Heart left ventricle (tissue), 16 donors: ENCODE measurements around the gene ZDHHC21. TPM values are rescaled to one million over a fixed set of nuclear protein-coding genes. Genes with fewer than 3 reads are reported as not detected.

Experiments used
- ATAC-seq, 4 donors: fragments of 200-7000 bp; cut with Tn5 transposase; one replicate each; pipeline ENCODE4 v1.9.1; 2020 to 2022; ENCODE audit warnings: moderate library complexity in 4 of 4, mild to moderate bottlenecking in 3 of 4, moderate number of reproducible peaks in 1 of 4
- DNase-seq, 5 donors: peaks; one replicate each; pipeline ENCODE4 v3.0.0-alpha.2; 2020
- H3K27ac ChIP-seq, 12 donors: fragments of 200-600 bp; sonication (generic) in 4 of 12; one replicate each; pipeline versions ENCODE4 v1.5.0 to v1.8.0; 2016 to 2022; ENCODE audit warnings: mild to moderate bottlenecking in 2 of 12
- H3K27me3 ChIP-seq, 9 donors: fragments of 200-600 bp; sonication (generic) in 2 of 9; one replicate each; pipeline versions ENCODE4 v1.5.1 to v1.8.0; 2016 to 2022; ENCODE audit warnings: mild to moderate bottlenecking in 3 of 9
- H3K36me3 ChIP-seq, 9 donors: fragments of 200-600 bp; sonication (generic) in 2 of 9; one replicate each; pipeline versions ENCODE4 v1.5.0 to v1.8.0; 2018 to 2022; ENCODE audit warnings: mild to moderate bottlenecking in 2 of 9
- H3K4me1 ChIP-seq, 12 donors: fragments of 200-600 bp; sonication (generic) in 4 of 12; one replicate each; pipeline versions ENCODE4 v1.5.0 to v1.8.0; 2016 to 2022; ENCODE audit warnings: mild to moderate bottlenecking in 3 of 12
- H3K4me3 ChIP-seq, 12 donors: fragments of 200-600 bp; sonication (generic) in 4 of 12; one replicate each; pipeline versions ENCODE4 v1.5.0 to v1.8.0; 2017 to 2022; ENCODE audit warnings: mild to moderate bottlenecking in 9 of 12, moderate library complexity in 4 of 12
- H3K9me3 ChIP-seq, 12 donors: fragments of 200-600 bp; sonication (generic) in 4 of 12; one replicate each; pipeline versions ENCODE4 v1.5.0 to v1.8.0; 2016 to 2022; ENCODE audit warnings: mild to moderate bottlenecking in 1 of 12
- CTCF ChIP-seq, 12 donors: fragments of 200-600 bp; sonication (generic) in 4 of 12; IDR thresholded peaks; one replicate each; pipeline versions ENCODE4 v1.5.0 to v1.8.0; 2018 to 2022; ENCODE audit warnings: antibody characterized with exemption in 12 of 12, mild to moderate bottlenecking in 5 of 12
- POLR2A ChIP-seq, 2 donors: fragments of 450-650 bp; IDR thresholded peaks; one replicate each; pipeline ENCODE4 v1.6.1; 2017; ENCODE audit warnings: antibody characterized with exemption in 2 of 2, mild to moderate bottlenecking in 2 of 2, moderate library complexity in 2 of 2
- WGBS, 4 donors: extraction: QIAGEN DNeasy Blood & Tissue Kit in 2 of 4; methylation state at CpG; one replicate each; pipeline versions ENCODE4 v1.1.5 to v1.1.7; 2013 to 2018; 5-methylcytosine and 5-hydroxymethylcytosine counted together
- intact Hi-C, 10 donors: fragments of 100-400 bp; cut with DNase I; formaldehyde crosslinking; loops; one replicate each; pipeline versions ENCODE4 v1.11.1 to v1.14.2; 2022
- polyA plus RNA-seq, 2 donors: library from polyadenylated mRNA; stranded (reverse); fragments of 200-250 nt; gene quantifications; one replicate each; pipeline ENCODE4 v1.2.3, GENCODE V29; 2013
- total RNA-seq, 9 donors: library from RNA; depleted of rRNA in 2 of 9; stranded (reverse); fragments of >200 nt in 2 of 9; fragmentation: NEBNext Ultra II Directional in 3 of 9; extraction: Animal tissue kit (Norgen Biotek cat#: 25700) in 3 of 9; gene quantifications; one replicate each; pipeline versions ENCODE4 v1.1.0 to v1.2.4, GENCODE V29; 2016 to 2023
- donor health status: ischemic (EF 13 %, LVEDD 7.1; RV severe dilation, severe dysfunction).
- donor health status: healthy with polysubstance abuse.
- donor health status: DM: no; HTN: yes; CAD: no.
- donor health status: DM: no; HTN: no; CAD: no.
- donor health status: ischemic (EF 25% LVEDD 6.9; RV normal size, moderate dysfunction).
- donor health status: ischemic (EF 25% LVEDD 5.7; RV mildly dilated, moderate dysfunction).
- donor health status: healthy.
- donor health status: DM: yes; HTN: yes; CAD: no.
- donor health status: ischemic (EF 35%, LVEDD 5.7; RV mildly dilated, moderate dysfunction).
- donor health status: nonischemic (EF 11% LVEDD 7.7; RV severe dilation, severe dysfunction).
- donor health status: DM: yes; HTN: yes; CAD: no.
- donor health status: PGD.
- donor health status: ischemic (EF 29% LVEDD 5.4; RV normal size, mild dysfunction).
- donor health status: nonischemic (EF 23%, LVEDD 6.1; RV moderate dilation, normal function).

The ZDHHC21 gene
- total and polyA plus RNA-seq, 11 donors: 3.5 to 9.3 (median 7.2) TPM

DNA sequence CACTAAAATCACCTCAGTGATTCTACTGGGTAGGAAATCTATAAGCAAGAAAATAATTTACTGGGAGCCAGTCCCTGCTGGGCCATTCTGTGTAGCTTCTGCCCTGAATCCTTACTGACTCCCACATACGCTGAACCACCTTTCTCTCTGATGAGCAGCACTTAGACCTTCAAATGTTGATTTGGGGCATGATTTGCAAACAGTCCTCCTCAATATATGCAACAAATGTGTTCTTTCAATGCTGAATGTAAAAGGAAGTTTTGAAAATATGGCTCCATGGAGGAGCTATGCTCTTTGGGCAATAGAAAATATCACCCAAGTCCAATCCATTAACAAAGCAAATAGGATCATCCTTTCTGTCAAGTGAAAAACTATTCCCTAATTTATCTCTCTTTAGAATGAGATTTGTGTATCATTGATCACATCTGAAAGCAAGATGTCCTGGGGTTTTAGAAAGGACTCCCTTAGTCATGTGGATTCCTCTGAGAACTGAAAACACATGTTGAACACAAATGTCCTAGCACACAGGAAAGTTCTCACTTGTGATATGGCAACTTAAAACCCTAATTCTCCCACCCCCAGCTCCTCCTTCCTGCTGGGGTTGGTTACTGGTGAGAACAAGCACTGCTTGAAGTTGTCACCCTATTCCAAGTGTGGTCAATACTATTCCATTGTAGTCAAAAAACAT lies 38.2 kb upstream of the ZDHHC21 start:
- no peak for TF ChIP-seq POLR2A (IDR thresholded peaks at IDR 0.05)
- no peak for TF ChIP-seq CTCF (IDR thresholded peaks at IDR 0.05)
- no peaks in the 10 kb centered on the region for H3K9me3 ChIP-seq
- H3K27me3 ChIP-seq: no peaks in the 10 kb centered on the region
- no peak for ATAC-seq
- no peak overlapping the region for H3K4me3 ChIP-seq
- DNase-seq: no peak
- no peaks in the 10 kb centered on the region for H3K4me1 ChIP-seq
- H3K36me3 ChIP-seq: peaks cover 0 to 10% (median 0%) of the 10 kb centered on the region in 9 donors
- intact Hi-C loops: no loop called here
- 96 to 100% (median 98%) methylated on average over 1 of the region's 1 CpG for WGBS, 4 donors
- no peak overlapping the region for H3K27ac ChIP-seq

DNA sequence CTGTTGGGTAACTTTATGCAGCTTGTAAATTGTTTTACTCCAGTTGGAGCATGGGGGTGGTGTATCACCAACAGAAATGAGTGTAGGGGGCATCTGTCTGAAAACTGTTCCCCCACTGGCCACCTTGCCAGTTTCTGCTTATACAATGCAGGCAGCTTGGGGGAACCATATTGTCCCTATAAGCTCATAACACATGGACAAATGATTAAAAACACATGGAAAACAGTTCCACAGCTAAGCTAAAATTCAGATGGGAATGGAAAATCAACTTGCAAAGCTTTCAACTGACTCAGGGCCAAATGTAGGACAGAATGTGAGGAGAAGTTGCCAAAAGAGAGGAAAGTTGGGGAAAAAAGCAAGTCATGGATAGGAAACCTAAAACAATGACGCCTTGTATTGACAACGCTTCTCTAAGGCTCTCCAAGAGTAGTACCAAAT lies 37.2 kb upstream of the ZDHHC21 start:
- no peak for TF ChIP-seq POLR2A (IDR thresholded peaks at IDR 0.05)
- TF ChIP-seq CTCF (IDR thresholded peaks at IDR 0.05): no peak
- ATAC-seq: no peak
- no peak overlapping the region for H3K27ac ChIP-seq
- 55 to 72% (median 69%) methylated on average over 2 of the region's 2 CpGs for WGBS, 4 donors
- intact Hi-C loops: no loop called here
- no peak for DNase-seq
- no peaks in the 10 kb centered on the region for H3K9me3 ChIP-seq
- no peaks in the 10 kb centered on the region for H3K27me3 ChIP-seq
- H3K4me3 ChIP-seq: no peak overlapping the region
- no peaks in the 10 kb centered on the region for H3K4me1 ChIP-seq
- H3K36me3 ChIP-seq: peaks cover 0 to 1% (median 0%) of the 10 kb centered on the region in 9 donors

GRCh38 chr9:14723301-14723700 lies 30.1 kb upstream of the ZDHHC21 start:
- 60 to 71% (median 67%) methylated on average over 4 of the region's 4 CpGs for WGBS, 4 donors
- Histone ChIP-seq H3K4me1 (no peaks in the 10 kb centered on the region), H3K9me3 (no peaks in the 10 kb centered on the region), H3K27ac (no peak overlapping the region), H3K27me3 (no peaks in the 10 kb centered on the region), H3K36me3 (no peaks in the 10 kb centered on the region), H3K4me3 (no peak overlapping the region)
- DNase-seq (no peak), ATAC-seq (no peak)
- intact Hi-C loops: no loop called here
- TF ChIP-seq POLR2A (IDR thresholded peaks at IDR 0.05) (no peak), CTCF (IDR thresholded peaks at IDR 0.05) (no peak)

GRCh38 chr9:14722391-14723035 lies 29.3 kb upstream of the ZDHHC21 start, which contains the start of gene CER1:
TSS of gene CER1 (minus strand) at chr9:14722733. CDS start at chr9:14722672, 61 bp downstream.
- Histone ChIP-seq H3K4me3 (no peak within 1 kb of the TSS), H3K4me1 (no peaks in the 10 kb centered on the region), H3K27me3 (no peaks in the 10 kb centered on the region), H3K9me3 (no peaks in the 10 kb centered on the region), H3K36me3 (no peaks in the 10 kb centered on the region), H3K27ac (no peak within 1 kb of the TSS)
- DNase-seq: no peak
- WGBS, 4 donors: 54 to 66% (median 61%) methylated on average over 7 of the region's 7 CpGs
- no peak for ATAC-seq
- intact Hi-C loops: no loop called here
- TF ChIP-seq CTCF (IDR thresholded peaks at IDR 0.05) (no peak), POLR2A (IDR thresholded peaks at IDR 0.05) (no peak)
